T-helper 2 cell treated with Interferon-gamma antibody and Interleukin-4, amounts not matched to agents 5 μg/mL and 100 μg/mL, for 36 hours (primary cell): Measurements from ENCODE around the gene PRR35.
A peak's percentile ranks its signal among the peaks of the same experiment; 100 is the strongest.

ENCODE experiments used
- DNase-seq: peaks from one replicate; pipeline ENCODE4 v3.0.0; 2021; ENCODE audit warnings: low spot score
- H3K27ac Mint-ChIP-seq: one replicate; pipeline ENCODE4 v1.8.0; 2021; ENCODE audit warnings: mild to moderate bottlenecking, mixed read lengths
- H3K27me3 Mint-ChIP-seq: one replicate; pipeline ENCODE4 v1.8.0; 2021; ENCODE audit warnings: low read depth, mixed read lengths
- H3K36me3 Mint-ChIP-seq: one replicate; pipeline ENCODE4 v1.8.0; 2021; ENCODE audit warnings: low read depth, mixed read lengths
- H3K4me1 Mint-ChIP-seq: one replicate; pipeline ENCODE4 v1.8.0; 2021; ENCODE audit warnings: low read depth, mixed read lengths
- H3K4me3 Mint-ChIP-seq: one replicate; pipeline ENCODE4 v1.8.0; 2022; ENCODE audit warnings: mild to moderate bottlenecking, moderate library complexity, mixed read lengths
- H3K9me3 Mint-ChIP-seq: one replicate; pipeline ENCODE4 v1.8.0; 2021; ENCODE audit warnings: mixed read lengths

PRR35 gene

DNA sequence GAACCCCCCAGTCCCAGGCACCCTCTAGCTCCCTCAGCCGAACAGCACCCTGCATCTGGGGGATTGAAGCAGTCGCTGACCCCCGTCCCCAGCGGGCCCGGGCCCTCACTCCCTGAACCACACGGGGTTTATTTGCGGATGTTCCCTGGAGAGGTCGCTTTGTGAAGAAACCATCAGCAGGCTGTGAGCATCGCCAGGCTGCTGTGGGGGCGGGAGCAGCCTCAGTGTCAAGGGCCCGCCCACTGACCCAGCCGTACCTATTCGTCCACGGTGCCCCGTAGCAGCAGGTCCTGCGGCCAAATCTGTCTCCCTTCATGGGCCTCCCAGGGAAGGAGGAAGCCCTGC is 23.2 kb downstream of the PRR35 start:
- DNase-seq: no peak
- Mint-ChIP-seq H3K27me3 (no peaks in the 10 kb centered on the region), H3K4me1 (peaks cover 10% of the 10 kb centered on the region), H3K36me3 (peaks cover 2% of the 10 kb centered on the region), H3K27ac (no peak overlapping the region), H3K9me3 (no peaks in the 10 kb centered on the region), H3K4me3 (no peak overlapping the region)

GRCh38 chr16:583815-584591 is 23.8 kb downstream of the PRR35 start:
- DNase-seq: no peak
- Mint-ChIP-seq H3K27me3 (no peaks in the 10 kb centered on the region), H3K4me3 (no peak overlapping the region), H3K4me1 (peaks cover 11% of the 10 kb centered on the region), H3K9me3 (no peaks in the 10 kb centered on the region), H3K36me3 (peaks cover 2% of the 10 kb centered on the region), H3K27ac (no peak overlapping the region)

DNA sequence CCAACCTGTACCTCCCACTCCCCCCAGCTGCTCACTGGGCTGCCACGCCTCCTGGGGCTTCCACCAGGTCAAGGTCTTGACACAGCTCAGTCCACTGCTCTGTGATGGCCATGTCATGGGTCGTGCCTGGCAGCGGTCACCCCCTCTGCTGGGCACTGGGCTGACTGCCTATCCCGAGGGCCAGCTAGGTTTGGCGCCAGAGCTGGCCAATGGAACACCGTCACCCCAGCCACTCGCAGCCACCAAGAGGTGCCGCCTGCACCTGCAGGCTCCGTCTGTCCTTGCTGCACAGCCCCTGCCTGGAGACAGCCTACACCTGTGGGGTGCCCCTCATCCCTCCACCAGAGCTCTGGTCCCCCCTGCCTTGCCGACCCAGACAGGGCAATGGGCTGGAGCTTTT is 25.2 kb downstream of the PRR35 start:
- Mint-ChIP-seq H3K4me1 (peaks cover 11% of the 10 kb centered on the region), H3K4me3 (no peak overlapping the region), H3K27me3 (peaks cover 2% of the 10 kb centered on the region), H3K27ac (no peak overlapping the region), H3K9me3 (no peaks in the 10 kb centered on the region), H3K36me3 (peaks cover 2% of the 10 kb centered on the region)
- no peak for DNase-seq

GRCh38 chr16:586047-586644 is 26.0 kb downstream of the PRR35 start:
- no peak overlapping the region for H3K4me3 Mint-ChIP-seq
- H3K36me3 Mint-ChIP-seq: peaks cover 2% of the 10 kb centered on the region
- DNase-seq: no peak
- H3K4me1 Mint-ChIP-seq: peaks cover 17% of the 10 kb centered on the region
- H3K27me3 Mint-ChIP-seq: peaks cover 2% of the 10 kb centered on the region
- H3K9me3 Mint-ChIP-seq: no peaks in the 10 kb centered on the region
- H3K27ac Mint-ChIP-seq: peak overlapping the region; percentile 15

GRCh38 chr16:586645-587590 is 26.7 kb downstream of the PRR35 start:
- Mint-ChIP-seq H3K9me3 (no peaks in the 10 kb centered on the region), H3K27ac (peak overlapping the region; percentile 88), H3K36me3 (peaks cover 2% of the 10 kb centered on the region), H3K4me1 (peaks cover 19% of the 10 kb centered on the region), H3K27me3 (peaks cover 2% of the 10 kb centered on the region), H3K4me3 (peak overlapping the region; percentile 92)
- DNase-seq: no peak

GRCh38 chr16:588639-588888 is 28.4 kb downstream of the PRR35 start:
- H3K27ac Mint-ChIP-seq: peak overlapping the region; percentile 100
- H3K9me3 Mint-ChIP-seq: no peaks in the 10 kb centered on the region
- no peak for DNase-seq
- H3K4me3 Mint-ChIP-seq: peak overlapping the region; percentile 92
- peaks cover 19% of the 10 kb centered on the region for H3K4me1 Mint-ChIP-seq
- peaks cover 2% of the 10 kb centered on the region for H3K36me3 Mint-ChIP-seq
- H3K27me3 Mint-ChIP-seq: peaks cover 2% of the 10 kb centered on the region

DNA sequence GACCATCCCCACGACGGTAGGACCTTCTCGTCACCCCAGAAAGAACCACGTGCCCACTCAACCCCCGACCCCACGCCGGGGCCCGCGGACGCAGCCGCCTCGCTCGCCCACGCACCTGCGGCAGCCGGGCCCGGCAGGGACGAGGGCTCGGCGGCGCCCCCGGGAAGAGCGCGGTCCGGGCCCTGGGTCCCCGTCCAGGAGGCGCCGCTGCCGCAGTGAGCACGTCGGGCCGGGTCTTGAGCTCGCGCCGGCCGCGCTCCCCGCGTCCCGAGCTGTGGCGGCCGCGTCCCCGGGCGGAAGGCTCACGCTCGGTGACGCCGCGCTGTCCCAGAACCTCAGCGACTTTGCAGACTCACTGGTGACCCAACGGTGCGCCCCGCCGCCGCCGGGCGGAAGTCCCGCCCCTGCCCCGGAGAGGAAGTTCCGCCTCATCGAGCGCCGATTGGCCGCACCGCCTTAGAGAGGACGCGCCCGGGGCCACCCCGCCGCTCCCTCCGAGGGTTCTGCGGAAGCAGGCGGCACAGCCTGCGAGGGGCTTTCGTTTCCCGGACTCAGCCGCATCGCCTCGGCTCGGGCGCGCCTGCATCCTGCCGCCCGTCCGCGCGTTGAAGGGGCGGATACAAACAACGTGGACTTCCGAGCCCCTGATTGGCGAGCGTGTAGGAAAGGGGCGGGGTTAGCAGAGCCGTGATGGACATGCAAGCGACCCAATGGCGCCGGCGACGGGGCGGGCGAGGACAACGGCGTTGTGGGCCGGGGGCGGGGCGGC is 28.9 kb downstream of the PRR35 start:
- Mint-ChIP-seq H3K27me3 (peaks cover 2% of the 10 kb centered on the region), H3K36me3 (peaks cover 2% of the 10 kb centered on the region)

DNA sequence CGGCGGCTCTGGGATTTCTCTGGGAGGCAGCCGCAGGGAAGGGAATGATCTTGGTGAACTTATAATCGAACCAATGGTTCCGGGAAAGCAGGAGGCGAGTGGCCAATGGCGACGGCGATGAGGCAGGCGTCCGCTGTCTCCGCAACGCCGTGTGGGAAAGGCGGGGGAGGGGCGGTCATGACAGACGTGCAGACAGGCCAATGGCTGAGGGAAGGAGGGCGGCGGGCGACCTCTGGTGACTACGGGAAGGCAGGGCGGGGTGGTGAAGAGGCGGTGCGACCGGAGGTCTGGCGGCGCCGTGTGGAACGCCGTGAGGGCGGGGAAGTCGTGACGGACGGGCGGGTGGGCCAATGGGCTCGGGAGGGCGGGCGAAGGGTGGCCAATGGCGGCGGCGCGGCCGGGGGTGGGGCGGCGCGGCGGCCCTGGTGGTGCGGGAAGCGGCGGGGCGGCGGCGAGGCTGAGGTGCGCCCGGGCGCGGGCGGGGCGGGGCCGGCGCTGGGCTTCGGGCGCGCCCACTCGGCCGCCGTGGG is 29.5 kb downstream of the PRR35 start, which contains the start of gene RAB40C:
TSS of gene RAB40C (plus strand) at position 409 of the 530 bp plus-strand sequence. CDS start 226 bp downstream, outside the sequence.
- H3K27me3 Mint-ChIP-seq: peaks cover 2% of the 10 kb centered on the region
- peak within 1 kb of the TSS; percentile 100 for H3K27ac Mint-ChIP-seq
- no peaks in the 10 kb centered on the region for H3K9me3 Mint-ChIP-seq
- peak; percentile 98 for DNase-seq
- H3K4me3 Mint-ChIP-seq: peak within 1 kb of the TSS; percentile 99
- H3K4me1 Mint-ChIP-seq: peaks cover 20% of the 10 kb centered on the region
- peaks cover 2% of the 10 kb centered on the region for H3K36me3 Mint-ChIP-seq

More for the DNA sequence above, 28.9 kb downstream of the PRR35 start:
- DNase-seq: peak; percentile 96
- peaks cover 19% of the 10 kb centered on the region for H3K4me1 Mint-ChIP-seq
- H3K27ac Mint-ChIP-seq: peak overlapping the region; percentile 100
- H3K4me3 Mint-ChIP-seq: peak overlapping the region; percentile 99
- H3K9me3 Mint-ChIP-seq: no peaks in the 10 kb centered on the region

GRCh38 chr16:590188-590814 is 30.1 kb downstream of the PRR35 start:
- no peaks in the 10 kb centered on the region for H3K9me3 Mint-ChIP-seq
- H3K27me3 Mint-ChIP-seq: peaks cover 2% of the 10 kb centered on the region
- peaks cover 20% of the 10 kb centered on the region for H3K4me1 Mint-ChIP-seq
- H3K27ac Mint-ChIP-seq: peak overlapping the region; percentile 79
- peak overlapping the region; percentile 87 for H3K4me3 Mint-ChIP-seq
- no peak for DNase-seq
- H3K36me3 Mint-ChIP-seq: peaks cover 2% of the 10 kb centered on the region

DNA sequence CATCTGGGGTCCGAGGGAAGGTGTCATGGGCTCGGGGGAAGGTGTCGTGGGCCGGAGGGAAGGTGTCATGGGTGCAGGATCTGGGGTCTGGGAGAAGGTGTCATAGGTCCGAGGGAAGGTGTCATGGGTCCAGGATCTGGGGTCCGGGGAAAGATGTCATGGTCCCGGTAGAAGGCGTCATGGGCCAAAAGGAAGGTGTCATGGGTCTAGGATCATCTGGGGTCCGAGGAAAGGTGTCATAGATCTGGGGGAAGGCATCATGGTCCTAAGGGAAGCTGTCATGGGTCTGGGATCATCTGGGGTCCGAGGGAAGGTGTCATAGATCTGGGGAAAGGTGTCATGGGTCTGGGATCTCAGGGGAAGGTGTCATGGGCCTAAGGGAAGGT is 30.6 kb downstream of the PRR35 start:
- Mint-ChIP-seq H3K4me3 (peak overlapping the region; percentile 87), H3K36me3 (peaks cover 2% of the 10 kb centered on the region), H3K27me3 (peaks cover 2% of the 10 kb centered on the region), H3K27ac (peak overlapping the region; percentile 79), H3K4me1 (peaks cover 20% of the 10 kb centered on the region), H3K9me3 (no peaks in the 10 kb centered on the region)
- no peak for DNase-seq

DNA sequence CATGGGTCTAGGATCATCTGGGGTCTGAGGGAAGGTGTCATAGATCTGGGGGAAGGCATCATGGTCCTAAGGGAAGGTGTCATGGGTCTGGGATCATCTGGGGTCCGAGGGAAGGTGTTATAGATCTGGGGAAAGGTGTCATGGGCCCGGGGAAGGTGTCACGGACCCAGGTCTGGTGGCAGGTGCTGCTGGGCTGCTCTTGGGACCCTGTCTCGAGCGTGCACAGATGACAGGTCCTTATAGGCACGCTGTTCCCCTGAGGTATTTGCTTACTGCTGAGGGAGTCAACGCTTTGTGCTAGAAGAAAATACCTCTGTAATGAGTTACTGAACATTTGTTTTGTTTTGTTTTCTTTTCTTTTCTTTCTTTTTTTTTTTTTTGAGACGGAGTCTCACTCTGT is 31.0 kb downstream of the PRR35 start:
- Mint-ChIP-seq H3K4me3 (peak overlapping the region; percentile 87), H3K9me3 (no peaks in the 10 kb centered on the region), H3K36me3 (peaks cover 2% of the 10 kb centered on the region), H3K4me1 (peaks cover 20% of the 10 kb centered on the region), H3K27ac (peak overlapping the region; percentile 79), H3K27me3 (peaks cover 2% of the 10 kb centered on the region)
- DNase-seq: no peak

GRCh38 chr16:591892-592517 is 31.8 kb downstream of the PRR35 start:
- H3K4me3 Mint-ChIP-seq: no peak overlapping the region
- no peak for DNase-seq
- no peak overlapping the region for H3K27ac Mint-ChIP-seq
- H3K4me1 Mint-ChIP-seq: peaks cover 20% of the 10 kb centered on the region
- no peaks in the 10 kb centered on the region for H3K9me3 Mint-ChIP-seq
- H3K27me3 Mint-ChIP-seq: peaks cover 2% of the 10 kb centered on the region
- H3K36me3 Mint-ChIP-seq: peaks cover 2% of the 10 kb centered on the region
